Measurements from ENCODE around the gene SLC25A52.

- TF ChIP-seq CTCF (IDR thresholded peaks at IDR 0.05; ENCODE audit: low read depth, low read length, poor library complexity, severe bottlenecking) (no peak), EZH2phosphoT487 (IDR thresholded peaks at IDR 0.05; ENCODE audit: borderline replicate concordance, low read length) (no peak)
Observed at GRCh38 chr18:31783059-31783458, 22.4 kb upstream of the SLC25A52 start.

Data from DOHH2 (cell line).